Glutamatergic neuron (in vitro differentiated cells): ENCODE data around the gene BMPR1A. TPM values are rescaled to one million over a fixed set of nuclear protein-coding genes. Genes with fewer than 3 reads are reported as not detected.
"Not testable (repeated sequence)": the region's sequence is repeated elsewhere in the genome, so short reads cannot be mapped to it uniquely, and the experiment has no call there.

Experiments used
- DNase-seq: peaks from one replicate; pipeline ENCODE4 v3.0.0; 2022
- H3K27ac Mint-ChIP-seq: one replicate; pipeline ENCODE4 v1.8.0; 2020; ENCODE audit warnings: mild to moderate bottlenecking, mixed read lengths, inconsistent platforms; ENCODE audit not compliant: unreplicated experiment
- H3K27me3 Mint-ChIP-seq: one replicate; pipeline ENCODE4 v1.8.0; 2020; ENCODE audit warnings: mild to moderate bottlenecking, moderate library complexity, mixed read lengths, inconsistent platforms; ENCODE audit not compliant: unreplicated experiment
- H3K36me3 Mint-ChIP-seq: one replicate; pipeline ENCODE4 v1.8.0; 2020; ENCODE audit warnings: mild to moderate bottlenecking, mixed read lengths, inconsistent platforms; ENCODE audit not compliant: unreplicated experiment
- H3K4me1 Mint-ChIP-seq: one replicate; pipeline ENCODE4 v1.8.0; 2020; ENCODE audit warnings: mild to moderate bottlenecking, low read depth, mixed read lengths, inconsistent platforms; ENCODE audit not compliant: unreplicated experiment
- H3K4me3 Mint-ChIP-seq: one replicate; pipeline ENCODE4 v1.8.0; 2020; ENCODE audit warnings: mild to moderate bottlenecking, mixed read lengths, inconsistent platforms; ENCODE audit not compliant: unreplicated experiment
- H3K9me3 Mint-ChIP-seq: one replicate; pipeline ENCODE4 v1.8.0; 2020; ENCODE audit warnings: mild to moderate bottlenecking, moderate library complexity, mixed read lengths, inconsistent platforms; ENCODE audit not compliant: unreplicated experiment
- total RNA-seq: library from RNA; stranded (reverse); fragmentation: NEBNext Ultra II Directional; extraction: Animal tissue kit (Norgen Biotek cat#: 25700); gene quantifications from one replicate; pipeline ENCODE4 v1.2.1, GENCODE V29; 2021; ENCODE audit not compliant: unreplicated experiment
- TF ChIP-seq, protein P1 (sequence below): fragments of 200-600 bp; sonication (generic); IDR thresholded peaks from one replicate; pipeline ENCODE4 v1.5.0; 2021; ENCODE audit not compliant: partially characterized antibody, unreplicated experiment

The BMPR1A gene
- total RNA-seq, 1 donor from 2014 or later = 27.7 TPM

DNA sequence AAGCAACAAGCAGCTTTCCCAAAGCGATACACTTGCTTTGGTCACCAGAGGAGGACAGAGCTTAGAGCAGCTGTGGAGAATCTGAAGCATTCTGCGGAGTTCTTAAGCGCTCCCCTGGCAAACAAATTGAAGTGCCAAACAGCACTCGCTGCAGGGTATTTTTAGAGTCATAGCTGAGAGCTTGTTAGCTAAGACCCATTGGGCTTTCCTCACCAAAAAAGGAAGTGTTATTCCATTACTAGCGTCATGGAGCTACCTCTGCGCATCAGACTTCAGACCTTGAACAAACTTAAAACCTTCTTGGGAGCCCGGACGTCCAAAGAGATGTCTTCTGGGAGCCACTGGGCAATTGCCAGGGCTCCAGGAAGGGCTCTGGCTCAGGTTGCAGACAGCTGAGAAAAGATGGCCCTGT lies 23.2 kb upstream of the BMPR1A start:
- H3K4me1 Mint-ChIP-seq = peaks cover 2% of the 10 kb centered on the region
- peaks cover under 1% of the 10 kb centered on the region for H3K36me3 Mint-ChIP-seq
- peaks cover 1% of the 10 kb centered on the region for H3K9me3 Mint-ChIP-seq
- no peak overlapping the region for H3K4me3 Mint-ChIP-seq
- no peak for DNase-seq
- H3K27me3 Mint-ChIP-seq = peaks cover 2% of the 10 kb centered on the region
- H3K27ac Mint-ChIP-seq = no peak overlapping the region
- TF ChIP-seq, protein P1, sequence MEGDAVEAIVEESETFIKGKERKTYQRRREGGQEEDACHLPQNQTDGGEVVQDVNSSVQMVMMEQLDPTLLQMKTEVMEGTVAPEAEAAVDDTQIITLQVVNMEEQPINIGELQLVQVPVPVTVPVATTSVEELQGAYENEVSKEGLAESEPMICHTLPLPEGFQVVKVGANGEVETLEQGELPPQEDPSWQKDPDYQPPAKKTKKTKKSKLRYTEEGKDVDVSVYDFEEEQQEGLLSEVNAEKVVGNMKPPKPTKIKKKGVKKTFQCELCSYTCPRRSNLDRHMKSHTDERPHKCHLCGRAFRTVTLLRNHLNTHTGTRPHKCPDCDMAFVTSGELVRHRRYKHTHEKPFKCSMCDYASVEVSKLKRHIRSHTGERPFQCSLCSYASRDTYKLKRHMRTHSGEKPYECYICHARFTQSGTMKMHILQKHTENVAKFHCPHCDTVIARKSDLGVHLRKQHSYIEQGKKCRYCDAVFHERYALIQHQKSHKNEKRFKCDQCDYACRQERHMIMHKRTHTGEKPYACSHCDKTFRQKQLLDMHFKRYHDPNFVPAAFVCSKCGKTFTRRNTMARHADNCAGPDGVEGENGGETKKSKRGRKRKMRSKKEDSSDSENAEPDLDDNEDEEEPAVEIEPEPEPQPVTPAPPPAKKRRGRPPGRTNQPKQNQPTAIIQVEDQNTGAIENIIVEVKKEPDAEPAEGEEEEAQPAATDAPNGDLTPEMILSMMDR = no peak

DNA sequence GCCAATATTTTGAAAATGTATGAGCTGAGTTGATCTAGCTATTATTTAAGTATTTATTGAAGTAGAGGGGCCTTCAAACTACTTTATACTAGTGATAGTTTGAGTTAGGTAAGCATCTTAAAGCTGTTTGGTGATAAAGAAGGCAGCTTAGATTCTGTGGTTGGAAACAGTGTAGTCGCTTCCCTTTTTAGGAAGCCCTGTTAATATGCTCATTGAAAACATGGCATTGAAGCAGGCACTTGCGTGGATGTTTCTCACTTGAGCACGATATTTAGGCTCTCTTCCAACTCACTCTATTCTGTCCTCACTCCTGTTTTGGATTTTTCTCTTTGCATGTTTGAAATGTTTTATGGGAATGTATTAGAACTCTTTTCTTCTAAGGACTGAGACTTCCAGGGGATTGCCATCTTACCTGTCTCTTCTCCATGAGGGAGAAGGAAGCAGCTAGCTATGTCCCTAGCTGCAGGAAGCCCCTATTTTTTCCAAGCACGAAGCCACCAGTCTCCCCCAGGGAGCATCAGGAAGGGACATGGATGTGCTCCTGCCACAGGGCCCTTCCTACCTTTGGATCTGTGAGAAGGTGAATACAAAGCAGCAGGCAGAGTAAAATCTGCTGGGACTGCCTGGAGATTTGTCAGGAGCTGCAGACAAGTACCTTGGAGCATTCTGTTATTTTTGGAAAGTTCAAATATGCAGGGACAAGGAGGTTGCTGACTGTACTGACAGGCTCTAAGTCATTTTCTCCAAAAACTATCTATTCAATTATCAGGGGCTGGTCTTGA lies 22.0 kb upstream of the BMPR1A start:
- peaks cover 2% of the 10 kb centered on the region for H3K27me3 Mint-ChIP-seq

DNA sequence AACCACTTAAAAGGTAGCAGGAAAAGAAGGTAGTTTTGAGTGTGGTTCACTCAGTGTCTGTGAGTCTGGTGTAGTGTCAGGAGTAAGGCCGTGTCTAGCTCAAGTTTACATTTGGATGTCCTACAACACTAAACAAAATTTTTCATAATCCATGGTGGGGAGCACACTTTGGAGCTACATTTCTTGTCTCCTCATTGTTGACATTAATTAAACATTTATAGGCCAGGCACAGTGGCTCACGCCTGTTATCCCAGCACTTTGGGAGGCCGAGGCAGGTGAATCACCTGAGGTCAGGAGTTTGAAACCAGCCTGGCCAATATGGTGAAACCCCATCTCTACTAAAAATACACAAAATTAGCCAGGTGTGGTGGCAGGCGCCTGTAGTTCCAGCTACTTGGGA lies 21.1 kb upstream of the BMPR1A start:
- H3K27ac Mint-ChIP-seq, H3K9me3 Mint-ChIP-seq, H3K36me3 Mint-ChIP-seq: not testable (repeated sequence)

More for the DNA sequence above, 22.0 kb upstream of the BMPR1A start:
- no peaks in the 10 kb centered on the region for H3K36me3 Mint-ChIP-seq
- peaks cover 1% of the 10 kb centered on the region for H3K9me3 Mint-ChIP-seq
- H3K27ac Mint-ChIP-seq = no peak overlapping the region
- H3K4me1 Mint-ChIP-seq = peaks cover 2% of the 10 kb centered on the region
- DNase-seq = no peak
- TF ChIP-seq, protein P1 = no peak
- H3K4me3 Mint-ChIP-seq = no peak overlapping the region

DNA sequence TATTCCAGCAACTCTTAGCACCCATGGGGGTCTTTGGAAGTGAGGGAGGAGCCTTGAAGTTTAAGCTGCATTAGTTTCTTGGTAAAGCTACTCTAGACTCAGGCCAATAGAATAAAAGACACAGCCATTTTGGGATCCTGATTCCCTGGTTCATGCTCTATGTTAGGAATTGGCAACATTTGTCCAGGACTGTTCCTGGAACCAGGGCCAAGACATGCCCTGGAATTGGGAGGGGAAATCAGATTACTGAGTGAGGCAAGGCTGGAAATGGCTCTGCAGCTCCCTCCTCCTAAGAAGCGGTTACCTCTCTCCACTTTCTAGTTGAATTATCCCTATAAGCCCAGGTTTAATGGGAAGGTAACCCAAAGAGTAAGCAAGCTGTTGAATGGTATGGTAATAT lies 14.2 kb upstream of the BMPR1A start:
- no peak overlapping the region for H3K4me3 Mint-ChIP-seq
- no peaks in the 10 kb centered on the region for H3K36me3 Mint-ChIP-seq
- peaks cover 5% of the 10 kb centered on the region for H3K27me3 Mint-ChIP-seq
- H3K27ac Mint-ChIP-seq = no peak overlapping the region
- no peak for DNase-seq
- TF ChIP-seq, protein P1 = no peak
- no peaks in the 10 kb centered on the region for H3K4me1 Mint-ChIP-seq
- H3K9me3 Mint-ChIP-seq = peaks cover 2% of the 10 kb centered on the region

More for the DNA sequence above, 21.1 kb upstream of the BMPR1A start:
- H3K4me1 Mint-ChIP-seq, H3K4me3 Mint-ChIP-seq, DNase-seq, H3K27me3 Mint-ChIP-seq: not testable (repeated sequence)

DNA sequence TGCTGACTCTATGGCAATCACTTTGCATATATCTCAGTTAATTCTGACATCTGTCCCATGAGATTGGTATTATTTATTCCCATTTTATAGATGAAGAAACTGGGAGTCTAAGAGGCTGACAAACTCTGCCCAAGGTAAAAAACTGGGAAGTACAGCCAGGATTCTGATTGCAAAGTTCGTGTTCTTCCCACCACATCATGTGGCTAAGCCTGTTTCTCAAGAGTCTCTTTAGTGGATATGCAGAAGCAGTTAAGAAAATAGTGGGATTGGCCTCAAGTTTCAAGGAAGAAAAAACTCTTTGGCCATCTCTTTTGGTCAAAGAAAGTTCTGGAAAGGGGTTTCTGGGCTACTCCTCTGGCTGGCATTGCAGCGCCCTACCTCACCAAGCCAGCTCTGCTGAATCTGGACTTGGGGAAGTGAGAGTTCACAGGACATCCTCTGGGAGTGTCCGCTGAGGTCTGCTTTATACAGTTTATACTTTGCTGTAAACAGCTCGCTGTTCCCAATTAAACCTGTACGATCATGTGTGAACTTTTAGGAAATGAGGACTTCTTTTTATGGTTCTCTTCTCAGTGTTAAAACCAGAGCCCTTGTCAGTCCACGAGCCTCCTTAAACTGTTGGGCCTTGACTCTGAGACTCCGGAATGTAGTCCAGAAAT lies 12.2 kb upstream of the BMPR1A start:
- TF ChIP-seq, protein P1 = no peak
- Mint-ChIP-seq H3K27me3 (peaks cover 5% of the 10 kb centered on the region), H3K27ac (no peak overlapping the region), H3K4me1 (no peaks in the 10 kb centered on the region), H3K36me3 (no peaks in the 10 kb centered on the region), H3K4me3 (no peak overlapping the region), H3K9me3 (peaks cover 2% of the 10 kb centered on the region)
- DNase-seq = no peak
